SJSA1 (cell line): ENCODE measurements around the gene MRM2. TPM values are rescaled to one million over a fixed set of nuclear protein-coding genes. Genes with fewer than 3 reads are reported as not detected.

Source experiments
- DNase-seq, 2 experiments: peaks; one replicate each; pipeline ENCODE4 v3.0.0-alpha.2; 2015 to 2020; ENCODE audit warnings: low spot score in 2 of 2, low read depth in 1 of 2
- H3K27ac ChIP-seq: fragments of 250-450 bp; sonication (Bioruptor Pico); 2 replicates; pipeline ENCODE4 v1.5.1; 2020; ENCODE audit warnings: mild to moderate bottlenecking, moderate library complexity
- H3K27me3 ChIP-seq: fragments of 250-450 bp; sonication (Bioruptor Pico); replicated peaks from 2 replicates; pipeline ENCODE4 v1.5.1; 2020; ENCODE audit warnings: mild to moderate bottlenecking, moderate library complexity
- H3K36me3 ChIP-seq: fragments of 250-450 bp; sonication (Bioruptor Pico); 2 replicates; pipeline ENCODE4 v1.5.1; 2020; ENCODE audit warnings: mild to moderate bottlenecking
- H3K4me1 ChIP-seq: fragments of 250-450 bp; sonication (Bioruptor Pico); replicated peaks from 2 replicates; pipeline ENCODE4 v1.6.1; 2021; ENCODE audit warnings: mild to moderate bottlenecking
- H3K4me3 ChIP-seq: fragments of 250-450 bp; sonication (Bioruptor Pico); 2 replicates; pipeline ENCODE4 v1.5.1; 2020; ENCODE audit warnings: mild to moderate bottlenecking
- H3K9me3 ChIP-seq: fragments of 250-450 bp; sonication (Bioruptor Pico); replicated peaks from 2 replicates; pipeline ENCODE4 v1.5.1; 2020; ENCODE audit warnings: mild to moderate bottlenecking
- total RNA-seq: library from RNA; depleted of rRNA; stranded (reverse); fragments of >200 nt; shearing (Covaris generic); gene quantifications from 2 replicates; pipeline ENCODE4 v1.2.3, GENCODE V29; 2014; rRNA removed

The MRM2 gene
- total RNA-seq, 1 experiment from 2014 or later: 31.6 TPM

GRCh38 chr7:2197436-2198155, 44.4 kb downstream of the MRM2 start:
- no peak overlapping the region for H3K4me3 ChIP-seq
- DNase-seq: peak in 1 of 2 experiments; percentile 35
- H3K36me3 ChIP-seq: peaks cover 49% of the 10 kb centered on the region
- H3K9me3 ChIP-seq: peaks cover 7% of the 10 kb centered on the region
- no peak overlapping the region for H3K27ac ChIP-seq
- H3K27me3 ChIP-seq: no peaks in the 10 kb centered on the region
- H3K4me1 ChIP-seq: no peaks in the 10 kb centered on the region

DNA sequence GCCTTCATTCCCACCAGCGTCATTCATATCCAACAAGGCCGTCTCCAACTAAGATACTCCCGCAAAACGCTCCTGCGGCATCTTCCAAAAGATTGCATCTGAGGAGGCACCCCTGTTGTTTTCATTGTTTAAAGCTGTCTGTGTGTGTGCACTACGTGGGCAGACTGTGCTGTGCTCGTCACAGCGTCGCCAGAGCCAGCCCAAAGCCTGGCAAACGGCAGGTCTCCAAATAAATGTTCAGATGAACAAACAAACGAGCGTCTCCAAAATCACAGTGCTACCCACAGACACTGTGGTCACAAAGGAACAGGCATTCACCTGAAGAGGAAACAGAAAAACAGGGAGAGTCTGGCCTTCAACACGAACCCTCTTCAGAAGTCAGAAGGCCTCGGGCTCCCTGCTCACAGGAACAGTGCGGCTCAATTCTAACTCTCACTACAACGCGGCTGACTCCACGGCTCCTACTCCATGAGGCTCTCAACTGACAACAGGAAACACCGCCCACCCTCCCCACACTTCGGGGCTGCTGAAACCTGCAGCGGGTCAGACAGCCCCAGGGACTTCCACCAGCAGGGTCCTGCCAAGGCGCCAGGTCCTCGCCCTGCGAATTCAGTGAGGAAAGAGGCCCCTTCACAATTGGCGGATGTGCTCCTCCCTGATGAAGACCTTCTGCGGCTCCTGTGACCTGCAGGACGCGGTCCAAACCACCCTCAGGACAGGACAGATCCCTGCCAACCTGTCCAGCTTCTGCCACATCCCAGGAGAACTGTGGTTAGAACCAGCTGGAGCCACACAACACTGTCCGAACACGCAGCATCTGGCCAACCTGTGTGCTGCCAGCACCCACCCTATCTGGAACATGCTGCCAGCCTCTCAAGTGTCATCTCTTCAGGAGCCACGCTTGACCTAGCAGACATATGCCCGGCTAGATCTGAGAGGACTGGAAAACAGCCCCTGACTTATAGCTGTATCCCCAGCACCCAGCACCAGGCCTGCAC, 45.3 kb downstream of the MRM2 start:
- Histone ChIP-seq H3K4me3 (no peak overlapping the region), H3K4me1 (no peaks in the 10 kb centered on the region), H3K9me3 (peaks cover 7% of the 10 kb centered on the region), H3K27ac (no peak overlapping the region), H3K27me3 (no peaks in the 10 kb centered on the region), H3K36me3 (peaks cover 49% of the 10 kb centered on the region)
- peak in 1 of 2 experiments; percentile 43 for DNase-seq

- Histone ChIP-seq H3K4me1 (no peaks in the 10 kb centered on the region), H3K9me3 (peaks cover 7% of the 10 kb centered on the region), H3K4me3 (no peak overlapping the region), H3K36me3 (peaks cover 49% of the 10 kb centered on the region), H3K27ac (no peak overlapping the region), H3K27me3 (no peaks in the 10 kb centered on the region)
- peak in 1 of 2 experiments; percentile 32 for DNase-seq
Observed at GRCh38 chr7:2195400-2196246, 46.4 kb downstream of the MRM2 start.

- H3K27ac ChIP-seq: no peak overlapping the region
- H3K27me3 ChIP-seq: no peaks in the 10 kb centered on the region
- H3K9me3 ChIP-seq: peaks cover 7% of the 10 kb centered on the region
- no peak overlapping the region for H3K4me3 ChIP-seq
- H3K4me1 ChIP-seq: no peaks in the 10 kb centered on the region
- peaks cover 43% of the 10 kb centered on the region for H3K36me3 ChIP-seq
- peak in 1 of 2 experiments; percentile 22 for DNase-seq
Observed at GRCh38 chr7:2193575-2194305, 48.3 kb downstream of the MRM2 start.

- Histone ChIP-seq H3K4me1 (no peaks in the 10 kb centered on the region), H3K27ac (no peak overlapping the region), H3K27me3 (no peaks in the 10 kb centered on the region; the same call in 1 of the 2 replicates), H3K36me3 (peaks cover 39% of the 10 kb centered on the region), H3K9me3 (peaks cover 7% of the 10 kb centered on the region), H3K4me3 (no peak overlapping the region)
- DNase-seq: no peak
Observed at GRCh38 chr7:2192831-2193534, 49.0 kb downstream of the MRM2 start.

DNA sequence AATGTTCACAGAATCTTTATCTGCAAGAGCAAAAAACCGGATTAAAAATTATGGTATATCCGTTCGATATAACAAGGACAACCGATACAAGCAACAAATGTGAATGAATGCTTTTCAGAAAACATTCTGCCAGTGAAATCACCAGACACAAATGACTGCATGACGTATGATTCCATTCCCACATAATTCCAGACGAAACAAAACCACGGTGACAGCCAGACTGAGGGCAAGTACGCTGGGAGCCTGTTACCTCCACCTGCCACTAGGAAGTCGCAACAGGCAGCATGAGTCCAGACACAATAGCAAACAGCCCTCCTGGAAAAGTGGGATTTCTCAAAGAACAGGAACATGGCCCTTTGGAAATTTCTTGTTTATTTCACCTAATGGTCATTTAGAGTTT, 51.0 kb downstream of the MRM2 start:
- Histone ChIP-seq H3K9me3 (peaks cover 7% of the 10 kb centered on the region), H3K4me1 (no peaks in the 10 kb centered on the region), H3K4me3 (no peak overlapping the region), H3K27ac (no peak overlapping the region), H3K27me3 (no peaks in the 10 kb centered on the region; the same call in 1 of the 2 replicates), H3K36me3 (peaks cover 25% of the 10 kb centered on the region)
- DNase-seq: no peak

GRCh38 chr7:2190531-2190930, 51.5 kb downstream of the MRM2 start:
- no peaks in the 10 kb centered on the region for H3K4me1 ChIP-seq
- no peaks in the 10 kb centered on the region; the same call in 1 of the 2 replicates for H3K27me3 ChIP-seq
- DNase-seq: peak in 1 of 2 experiments; percentile 32
- no peak overlapping the region for H3K27ac ChIP-seq
- peaks cover 2% of the 10 kb centered on the region for H3K9me3 ChIP-seq
- peaks cover 20% of the 10 kb centered on the region for H3K36me3 ChIP-seq
- no peak overlapping the region for H3K4me3 ChIP-seq

- no peak for DNase-seq
- Histone ChIP-seq H3K4me1 (no peaks in the 10 kb centered on the region), H3K27me3 (no peaks in the 10 kb centered on the region; the same call in 1 of the 2 replicates), H3K4me3 (no peak overlapping the region), H3K36me3 (peaks cover 16% of the 10 kb centered on the region; the same call in 1 of the 2 replicates), H3K27ac (no peak overlapping the region), H3K9me3 (no peaks in the 10 kb centered on the region)
Observed at GRCh38 chr7:2186166-2186565, 55.8 kb downstream of the MRM2 start.

DNA sequence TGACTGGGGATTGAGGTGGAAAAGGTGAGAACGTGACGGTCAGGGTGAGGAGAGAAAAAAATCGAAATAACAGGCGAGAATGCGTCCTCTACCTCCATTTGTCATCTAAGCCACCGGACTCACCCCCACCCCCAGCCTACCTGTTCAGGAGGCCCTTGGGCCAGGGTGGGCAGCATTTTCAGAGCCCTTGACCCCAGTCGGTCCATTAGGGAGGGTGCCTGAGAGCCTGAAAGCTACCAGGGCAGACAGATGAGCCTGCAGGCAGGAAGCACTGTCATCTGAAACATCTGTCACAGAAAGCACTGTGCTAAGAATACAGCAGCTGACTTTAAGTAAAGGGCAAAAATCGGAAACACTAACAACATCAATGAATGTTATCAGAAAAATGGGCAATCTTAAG, 56.3 kb downstream of the MRM2 start:
- Histone ChIP-seq H3K9me3 (no peaks in the 10 kb centered on the region), H3K27ac (no peak overlapping the region), H3K4me1 (no peaks in the 10 kb centered on the region), H3K4me3 (no peak overlapping the region), H3K36me3 (peaks cover 16% of the 10 kb centered on the region; the same call in 1 of the 2 replicates), H3K27me3 (no peaks in the 10 kb centered on the region; the same call in 1 of the 2 replicates)
- peak in 1 of 2 experiments; percentile 29 for DNase-seq

Other genes with a start within 250 kb of the MRM2 start
- 44.0 and 114 TPM in 2 replicates for gene MAD1L1, start 9.3 kb downstream of the MRM2 start, total RNA-seq
- 50.7 and 86.5 TPM in 2 replicates for gene NUDT1, start within 50 bp of the MRM2 start, total RNA-seq
- 10.1 and 12.2 TPM in 2 replicates for gene SNX8, start 72.2 kb upstream of the MRM2 start, total RNA-seq
- gene EIF3B, start 112.6 kb upstream of the MRM2 start, total RNA-seq: 192 and 199 TPM in 2 replicates
- gene CHST12, start 161.4 kb upstream of the MRM2 start, total RNA-seq: 9.7 and 10.7 TPM in 2 replicates
- not detected in 2 replicates for gene GRIFIN, start 234.2 kb upstream of the MRM2 start, total RNA-seq